SH-SY5Y (cell line): Measurements from ENCODE around the gene PTTG1IP.

Experiments used
- GATA2 ChIP-seq: IDR thresholded peaks from 2 replicates; pipeline ENCODE4 v1.6.1; 2011; ENCODE audit warnings: mild to moderate bottlenecking, low read depth, low read length
- GATA3 ChIP-seq: IDR thresholded peaks from 2 replicates; pipeline ENCODE4 v1.6.1; 2011; ENCODE audit warnings: low read depth, mild to moderate bottlenecking, low read length, moderate library complexity

DNA sequence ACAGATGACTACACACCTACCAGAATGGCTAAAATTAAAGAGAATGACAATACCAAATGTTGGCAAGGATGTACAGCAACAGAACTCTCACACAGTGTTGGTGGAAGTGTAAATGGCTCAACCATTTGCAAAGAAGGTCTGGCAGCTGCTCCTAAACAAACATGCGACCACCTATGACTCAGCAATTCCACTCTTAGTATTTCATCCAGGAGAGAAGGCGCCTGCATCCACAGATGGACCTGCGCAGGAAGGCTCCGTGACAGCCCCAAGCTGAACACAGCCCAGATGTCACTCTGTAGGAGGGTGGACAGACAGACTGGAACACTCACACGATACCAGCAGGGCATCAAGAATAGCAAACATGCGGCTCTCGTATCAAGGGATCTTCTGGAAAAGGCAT is 6.7 kb downstream of the PTTG1IP start:
- no peak for TF ChIP-seq GATA3
- no peak for TF ChIP-seq GATA2
